ENCODE measurements around the gene UBE2L5. TPM values are rescaled to one million over a fixed set of nuclear protein-coding genes. Genes with fewer than 3 reads are reported as not detected.

The UBE2L5 gene
- total and polyA plus RNA-seq, 2 experiments from 2014 or later = not detected

DNA sequence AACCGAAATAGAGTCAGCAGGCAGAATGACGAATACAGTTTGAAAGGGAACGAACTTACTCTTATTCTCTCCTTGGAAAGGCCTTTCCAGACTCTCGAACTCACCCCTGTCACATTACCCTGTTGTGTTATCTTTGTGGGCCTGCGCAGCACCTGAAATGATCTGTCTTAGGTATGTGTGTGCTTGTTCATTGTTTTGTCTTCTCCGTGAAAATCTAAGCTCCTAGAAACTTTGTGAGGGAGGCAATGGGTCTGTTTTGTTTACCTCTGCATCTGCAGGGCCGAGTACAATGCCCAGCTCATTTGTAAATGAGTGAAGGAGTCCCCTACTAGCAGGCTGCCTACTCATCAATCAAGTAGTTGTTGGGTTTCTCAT lies 23.8 kb downstream of the UBE2L5 start (continued):
- TF ChIP-seq, protein P1, sequence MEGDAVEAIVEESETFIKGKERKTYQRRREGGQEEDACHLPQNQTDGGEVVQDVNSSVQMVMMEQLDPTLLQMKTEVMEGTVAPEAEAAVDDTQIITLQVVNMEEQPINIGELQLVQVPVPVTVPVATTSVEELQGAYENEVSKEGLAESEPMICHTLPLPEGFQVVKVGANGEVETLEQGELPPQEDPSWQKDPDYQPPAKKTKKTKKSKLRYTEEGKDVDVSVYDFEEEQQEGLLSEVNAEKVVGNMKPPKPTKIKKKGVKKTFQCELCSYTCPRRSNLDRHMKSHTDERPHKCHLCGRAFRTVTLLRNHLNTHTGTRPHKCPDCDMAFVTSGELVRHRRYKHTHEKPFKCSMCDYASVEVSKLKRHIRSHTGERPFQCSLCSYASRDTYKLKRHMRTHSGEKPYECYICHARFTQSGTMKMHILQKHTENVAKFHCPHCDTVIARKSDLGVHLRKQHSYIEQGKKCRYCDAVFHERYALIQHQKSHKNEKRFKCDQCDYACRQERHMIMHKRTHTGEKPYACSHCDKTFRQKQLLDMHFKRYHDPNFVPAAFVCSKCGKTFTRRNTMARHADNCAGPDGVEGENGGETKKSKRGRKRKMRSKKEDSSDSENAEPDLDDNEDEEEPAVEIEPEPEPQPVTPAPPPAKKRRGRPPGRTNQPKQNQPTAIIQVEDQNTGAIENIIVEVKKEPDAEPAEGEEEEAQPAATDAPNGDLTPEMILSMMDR (conservative IDR thresholded peaks at IDR 0.05; ENCODE audit: low read depth in 2 of 2) = no peak
- no peak; the same call in 1 of the 2 replicates for TF ChIP-seq POLR2AphosphoS5 (IDR thresholded peaks at IDR 0.05; ENCODE audit: low read depth)

- no peak overlapping the region for H3K27ac Mint-ChIP-seq
- no peaks in the 10 kb centered on the region for H4K20me1 ChIP-seq (replicated peaks; ENCODE audit: insufficient read depth)
- no peaks in the 10 kb centered on the region for H3K79me2 ChIP-seq (replicated peaks; ENCODE audit: insufficient read depth)
- no peak for ATAC-seq
- H3K4me1 ChIP-seq (ENCODE audit: insufficient read depth) = peaks cover 13% of the 10 kb centered on the region
- no peaks in the 10 kb centered on the region for H3K27me3 ChIP-seq (ENCODE audit: insufficient read depth)
- DNase-seq (ENCODE audit: low spot score) = no peak
- H3F3A ChIP-seq (replicated peaks; ENCODE audit: low read depth) = no peaks in the 10 kb centered on the region; the same call in 1 of the 2 replicates
- H3K4me1 Mint-ChIP-seq = peaks cover 26% of the 10 kb centered on the region
- H3K9me2 ChIP-seq (ENCODE audit: insufficient read depth) = no peaks in the 10 kb centered on the region
- 0 out of 2 replicates have a peak overlapping the region, but pooled peaks have one; percentile 18 for H2AFZ ChIP-seq
- no peak overlapping the region for H3K27ac ChIP-seq (ENCODE audit: low read depth)
- H3K36me3 ChIP-seq (ENCODE audit: insufficient read depth) = no peaks in the 10 kb centered on the region
- H3K4me2 ChIP-seq = no peak overlapping the region
- no peaks in the 10 kb centered on the region for H3K36me3 Mint-ChIP-seq (ENCODE audit: low read depth)
- peaks cover 2% of the 10 kb centered on the region for H3K27me3 Mint-ChIP-seq (ENCODE audit: insufficient read depth, low read depth, poor library complexity)
- no peak overlapping the region for H3K4me3 Mint-ChIP-seq
- H3K4me3 ChIP-seq = no peak overlapping the region
- no peaks in the 10 kb centered on the region for H3K9me3 Mint-ChIP-seq
- TF ChIP-seq JUNB (IDR thresholded peaks at IDR 0.05; ENCODE audit: unreplicated experiment) = no peak
- TF ChIP-seq, protein P2, sequence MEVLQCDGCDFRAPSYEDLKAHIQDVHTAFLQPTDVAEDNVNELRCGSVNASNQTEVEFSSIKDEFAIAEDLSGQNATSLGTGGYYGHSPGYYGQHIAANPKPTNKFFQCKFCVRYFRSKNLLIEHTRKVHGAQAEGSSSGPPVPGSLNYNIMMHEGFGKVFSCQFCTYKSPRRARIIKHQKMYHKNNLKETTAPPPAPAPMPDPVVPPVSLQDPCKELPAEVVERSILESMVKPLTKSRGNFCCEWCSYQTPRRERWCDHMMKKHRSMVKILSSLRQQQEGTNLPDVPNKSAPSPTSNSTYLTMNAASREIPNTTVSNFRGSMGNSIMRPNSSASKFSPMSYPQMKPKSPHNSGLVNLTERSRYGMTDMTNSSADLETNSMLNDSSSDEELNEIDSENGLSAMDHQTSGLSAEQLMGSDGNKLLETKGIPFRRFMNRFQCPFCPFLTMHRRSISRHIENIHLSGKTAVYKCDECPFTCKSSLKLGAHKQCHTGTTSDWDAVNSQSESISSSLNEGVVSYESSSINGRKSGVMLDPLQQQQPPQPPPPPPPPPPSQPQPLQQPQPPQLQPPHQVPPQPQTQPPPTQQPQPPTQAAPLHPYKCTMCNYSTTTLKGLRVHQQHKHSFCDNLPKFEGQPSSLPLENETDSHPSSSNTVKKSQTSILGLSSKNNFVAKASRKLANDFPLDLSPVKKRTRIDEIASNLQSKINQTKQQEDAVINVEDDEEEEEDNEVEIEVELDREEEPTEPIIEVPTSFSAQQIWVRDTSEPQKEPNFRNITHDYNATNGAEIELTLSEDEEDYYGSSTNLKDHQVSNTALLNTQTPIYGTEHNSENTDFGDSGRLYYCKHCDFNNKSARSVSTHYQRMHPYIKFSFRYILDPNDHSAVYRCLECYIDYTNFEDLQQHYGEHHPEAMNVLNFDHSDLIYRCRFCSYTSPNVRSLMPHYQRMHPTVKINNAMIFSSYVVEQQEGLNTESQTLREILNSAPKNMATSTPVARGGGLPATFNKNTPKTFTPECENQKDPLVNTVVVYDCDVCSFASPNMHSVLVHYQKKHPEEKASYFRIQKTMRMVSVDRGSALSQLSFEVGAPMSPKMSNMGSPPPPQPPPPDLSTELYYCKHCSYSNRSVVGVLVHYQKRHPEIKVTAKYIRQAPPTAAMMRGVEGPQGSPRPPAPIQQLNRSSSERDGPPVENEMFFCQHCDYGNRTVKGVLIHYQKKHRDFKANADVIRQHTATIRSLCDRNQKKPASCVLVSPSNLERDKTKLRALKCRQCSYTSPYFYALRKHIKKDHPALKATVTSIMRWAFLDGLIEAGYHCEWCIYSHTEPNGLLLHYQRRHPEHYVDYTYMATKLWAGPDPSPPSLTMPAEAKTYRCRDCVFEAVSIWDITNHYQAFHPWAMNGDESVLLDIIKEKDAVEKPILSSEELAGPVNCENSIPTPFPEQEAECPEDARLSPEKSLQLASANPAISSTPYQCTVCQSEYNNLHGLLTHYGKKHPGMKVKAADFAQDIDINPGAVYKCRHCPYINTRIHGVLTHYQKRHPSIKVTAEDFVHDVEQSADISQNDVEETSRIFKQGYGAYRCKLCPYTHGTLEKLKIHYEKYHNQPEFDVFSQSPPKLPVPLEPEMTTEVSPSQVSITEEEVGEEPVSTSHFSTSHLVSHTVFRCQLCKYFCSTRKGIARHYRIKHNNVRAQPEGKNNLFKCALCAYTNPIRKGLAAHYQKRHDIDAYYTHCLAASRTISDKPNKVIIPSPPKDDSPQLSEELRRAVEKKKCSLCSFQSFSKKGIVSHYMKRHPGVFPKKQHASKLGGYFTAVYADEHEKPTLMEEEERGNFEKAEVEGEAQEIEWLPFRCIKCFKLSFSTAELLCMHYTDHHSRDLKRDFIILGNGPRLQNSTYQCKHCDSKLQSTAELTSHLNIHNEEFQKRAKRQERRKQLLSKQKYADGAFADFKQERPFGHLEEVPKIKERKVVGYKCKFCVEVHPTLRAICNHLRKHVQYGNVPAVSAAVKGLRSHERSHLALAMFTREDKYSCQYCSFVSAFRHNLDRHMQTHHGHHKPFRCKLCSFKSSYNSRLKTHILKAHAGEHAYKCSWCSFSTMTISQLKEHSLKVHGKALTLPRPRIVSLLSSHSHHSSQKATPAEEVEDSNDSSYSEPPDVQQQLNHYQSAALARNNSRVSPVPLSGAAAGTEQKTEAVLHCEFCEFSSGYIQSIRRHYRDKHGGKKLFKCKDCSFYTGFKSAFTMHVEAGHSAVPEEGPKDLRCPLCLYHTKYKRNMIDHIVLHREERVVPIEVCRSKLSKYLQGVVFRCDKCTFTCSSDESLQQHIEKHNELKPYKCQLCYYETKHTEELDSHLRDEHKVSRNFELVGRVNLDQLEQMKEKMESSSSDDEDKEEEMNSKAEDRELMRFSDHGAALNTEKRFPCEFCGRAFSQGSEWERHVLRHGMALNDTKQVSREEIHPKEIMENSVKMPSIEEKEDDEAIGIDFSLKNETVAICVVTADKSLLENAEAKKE (CRISPR knock-in tag; IDR thresholded peaks at IDR 0.05) = no peak
- TF ChIP-seq, protein P1 (conservative IDR thresholded peaks at IDR 0.05; ENCODE audit: low read depth in 2 of 2) = no peak
- TF ChIP-seq EZH2 (IDR thresholded peaks at IDR 0.05; ENCODE audit: low read depth, unreplicated experiment) = no peak
- no peak for TF ChIP-seq ZNF114 (CRISPR knock-in tag; IDR thresholded peaks at IDR 0.05)
- TF ChIP-seq REST (IDR thresholded peaks at IDR 0.05; ENCODE audit: unreplicated experiment) = no peak
- no peak for TF ChIP-seq CREB1 (CRISPR knock-in tag; IDR thresholded peaks at IDR 0.05; ENCODE audit: low read depth)
- no peak for TF ChIP-seq STAT1 (IDR thresholded peaks at IDR 0.05; ENCODE audit: unreplicated experiment)
- no peak for TF ChIP-seq ETS1 (IDR thresholded peaks at IDR 0.05)
Measured at GRCh38 chr13:30448441-30448840, 26.1 kb downstream of the UBE2L5 start.
